Measurements from ENCODE around the gene EIF2S2.

DNA sequence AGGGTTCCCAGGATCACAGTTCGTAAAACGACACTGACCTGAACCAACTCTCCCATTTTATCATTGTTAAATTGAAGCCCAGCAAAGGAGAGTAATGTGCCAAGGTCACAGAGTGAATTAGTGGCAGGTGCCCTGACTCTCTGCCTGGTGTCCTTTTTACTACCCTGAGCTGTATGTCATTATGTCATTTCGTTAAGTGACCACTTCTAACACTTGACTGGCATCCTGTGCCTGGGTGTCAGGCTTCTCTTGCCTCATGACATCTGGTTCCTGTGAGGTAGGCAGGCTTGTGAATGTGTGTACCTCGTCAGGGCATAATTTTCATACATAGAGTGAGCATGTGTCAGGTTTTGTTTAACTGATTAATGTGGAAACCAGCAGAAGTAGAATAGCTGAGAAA, 69.8 kb downstream of the EIF2S2 start:
- TF ChIP-seq, protein P1, sequence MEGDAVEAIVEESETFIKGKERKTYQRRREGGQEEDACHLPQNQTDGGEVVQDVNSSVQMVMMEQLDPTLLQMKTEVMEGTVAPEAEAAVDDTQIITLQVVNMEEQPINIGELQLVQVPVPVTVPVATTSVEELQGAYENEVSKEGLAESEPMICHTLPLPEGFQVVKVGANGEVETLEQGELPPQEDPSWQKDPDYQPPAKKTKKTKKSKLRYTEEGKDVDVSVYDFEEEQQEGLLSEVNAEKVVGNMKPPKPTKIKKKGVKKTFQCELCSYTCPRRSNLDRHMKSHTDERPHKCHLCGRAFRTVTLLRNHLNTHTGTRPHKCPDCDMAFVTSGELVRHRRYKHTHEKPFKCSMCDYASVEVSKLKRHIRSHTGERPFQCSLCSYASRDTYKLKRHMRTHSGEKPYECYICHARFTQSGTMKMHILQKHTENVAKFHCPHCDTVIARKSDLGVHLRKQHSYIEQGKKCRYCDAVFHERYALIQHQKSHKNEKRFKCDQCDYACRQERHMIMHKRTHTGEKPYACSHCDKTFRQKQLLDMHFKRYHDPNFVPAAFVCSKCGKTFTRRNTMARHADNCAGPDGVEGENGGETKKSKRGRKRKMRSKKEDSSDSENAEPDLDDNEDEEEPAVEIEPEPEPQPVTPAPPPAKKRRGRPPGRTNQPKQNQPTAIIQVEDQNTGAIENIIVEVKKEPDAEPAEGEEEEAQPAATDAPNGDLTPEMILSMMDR (IDR thresholded peaks at IDR 0.05): no peak
- no peak for TF ChIP-seq POLR2AphosphoS5 (IDR thresholded peaks at IDR 0.05)

Measured in gastroesophageal sphincter (tissue), 3 donors.